NCI-H510A treated with DMSO at 0.1 percent for 48 hours (cell line): ENCODE measurements around the gene CEBPB.
A peak's percentile ranks its signal among the peaks of the same experiment; 100 is the strongest.
"Not testable (repeated sequence)": the region's sequence is repeated elsewhere in the genome, so short reads cannot be mapped to it uniquely, and the experiment has no call there.

Experiments
- DNase-seq: peaks from one replicate; lab custom pipeline; 2025; lab: John Stamatoyannopoulos, UW

Gene CEBPB

DNA sequence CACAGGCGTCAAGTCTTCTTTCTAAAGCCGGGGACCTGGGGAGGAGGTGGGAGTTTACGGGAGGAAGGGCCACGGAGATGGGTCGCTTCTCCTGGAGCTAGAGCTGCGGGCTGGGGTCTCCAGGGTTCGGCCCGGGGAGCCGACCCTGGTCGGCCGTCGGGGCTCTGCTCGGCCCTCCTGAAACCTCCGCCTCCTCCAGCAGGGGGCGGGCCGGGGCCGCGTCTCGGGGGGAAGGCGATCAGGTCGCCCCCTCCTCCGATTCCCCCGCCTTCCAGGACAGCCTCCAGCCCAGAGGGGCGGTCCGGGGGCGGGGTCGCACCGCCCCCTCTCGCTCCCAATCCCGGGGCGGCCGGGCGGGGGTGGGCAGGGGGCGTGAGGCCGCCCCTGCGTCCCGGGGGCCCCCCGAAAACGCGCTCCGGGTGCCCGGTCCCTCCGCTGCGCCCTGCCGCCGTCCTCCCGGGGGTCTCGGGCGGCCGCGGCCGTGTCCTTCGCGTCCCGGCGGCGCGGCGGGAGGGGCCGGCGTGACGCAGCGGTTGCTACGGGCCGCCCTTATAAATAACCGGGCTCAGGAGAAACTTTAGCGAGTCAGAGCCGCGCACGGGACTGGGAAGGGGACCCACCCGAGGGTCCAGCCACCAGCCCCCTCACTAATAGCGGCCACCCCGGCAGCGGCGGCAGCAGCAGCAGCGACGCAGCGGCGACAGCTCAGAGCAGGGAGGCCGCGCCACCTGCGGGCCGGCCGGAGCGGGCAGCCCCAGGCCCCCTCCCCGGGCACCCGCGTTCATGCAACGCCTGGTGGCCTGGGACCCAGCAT lies at the start of gene CEBPB:
CEBPB (plus strand) TSS at position 580 of the 814 bp plus-strand sequence; CDS start at position 784, 204 bp downstream.
- DNase-seq = peak; percentile 77

DNA sequence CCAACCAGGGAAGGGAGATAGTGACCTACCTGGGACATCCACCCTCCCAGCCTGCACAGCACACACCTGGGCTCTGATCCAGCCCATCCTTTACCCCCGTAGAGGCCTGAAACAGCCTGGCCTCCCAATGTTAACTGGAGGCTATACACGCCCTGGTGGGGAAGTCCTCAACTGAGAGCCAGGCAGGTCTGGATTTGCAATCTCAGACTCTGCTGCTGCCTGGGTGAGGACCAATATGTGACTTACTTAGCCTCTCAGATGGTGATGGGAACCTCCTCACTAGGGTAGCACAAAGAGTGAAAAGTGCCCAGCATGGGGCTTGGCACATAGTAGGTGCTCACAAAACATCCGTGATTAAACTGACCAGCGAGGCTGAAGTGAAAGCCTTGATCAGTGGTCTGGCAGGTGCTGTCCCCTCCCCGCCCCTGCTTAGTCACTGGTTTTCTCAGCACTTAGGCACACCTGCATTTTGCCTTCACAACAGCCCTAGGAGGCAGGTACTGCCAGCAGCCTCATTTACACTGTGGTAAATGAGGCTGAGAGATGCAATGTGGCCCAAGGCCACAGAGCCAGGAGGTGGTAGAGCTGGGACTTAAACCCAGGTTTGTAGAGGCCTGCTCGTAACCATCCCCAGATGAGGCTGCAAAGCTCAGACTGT lies 49.5 kb upstream of the CEBPB start:
- DNase-seq = no peak

DNA sequence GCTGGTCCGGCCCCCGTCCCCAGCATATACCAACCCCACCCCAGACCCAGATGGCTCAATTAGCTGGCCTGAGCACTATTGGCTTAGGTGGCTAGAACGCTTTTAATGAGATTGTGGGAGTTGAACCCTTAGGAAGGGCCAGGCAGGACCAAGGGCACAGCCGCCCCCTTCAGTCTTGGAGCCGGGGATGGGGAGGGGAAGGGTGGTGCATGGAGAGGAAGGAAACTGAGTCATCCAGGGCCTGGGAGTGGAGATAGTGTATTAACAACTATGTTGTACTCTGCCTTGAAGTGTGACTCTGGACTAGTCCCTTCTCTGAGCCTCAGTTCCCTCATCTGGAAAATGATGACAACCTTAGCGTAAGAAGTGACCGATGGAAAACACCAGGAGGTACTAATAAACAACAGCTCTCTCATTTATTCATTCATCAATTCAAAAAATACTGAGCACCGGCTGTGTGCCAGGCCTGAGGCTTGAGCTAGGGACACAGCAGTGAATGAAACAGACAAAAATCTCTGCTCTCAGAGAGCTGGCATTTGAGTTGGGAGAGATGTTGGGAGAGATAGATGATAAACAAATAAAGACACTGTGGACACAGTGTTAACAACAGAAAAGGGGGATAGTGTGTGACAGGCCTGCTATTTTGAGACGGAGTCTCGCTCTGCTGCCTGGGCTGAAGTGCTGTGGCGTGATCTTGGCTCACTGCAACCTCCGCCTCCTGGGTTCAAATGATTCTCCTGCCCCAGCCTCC lies 48.6 kb upstream of the CEBPB start:
- DNase-seq = no peak

DNA sequence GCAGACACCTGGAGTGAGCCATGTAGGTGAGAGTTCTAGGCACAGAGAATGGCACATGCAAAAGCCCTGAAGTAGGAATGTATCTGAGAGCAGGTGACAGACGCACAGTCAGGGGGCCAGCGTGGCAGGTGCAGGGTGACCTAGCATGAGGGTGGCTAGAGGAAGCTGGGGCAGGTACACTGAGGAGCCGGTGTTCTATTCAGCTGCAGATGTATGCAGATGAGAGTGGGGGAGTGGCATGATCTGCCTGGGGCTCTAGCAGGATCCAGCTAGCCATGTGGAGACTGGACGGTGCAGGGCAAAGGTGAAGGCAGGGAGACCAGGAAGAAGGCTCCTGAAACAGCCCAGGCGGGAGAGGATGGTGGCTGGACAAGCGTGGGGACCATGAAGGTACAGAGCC lies 47.8 kb upstream of the CEBPB start:
- peak; percentile 94 for DNase-seq

DNA sequence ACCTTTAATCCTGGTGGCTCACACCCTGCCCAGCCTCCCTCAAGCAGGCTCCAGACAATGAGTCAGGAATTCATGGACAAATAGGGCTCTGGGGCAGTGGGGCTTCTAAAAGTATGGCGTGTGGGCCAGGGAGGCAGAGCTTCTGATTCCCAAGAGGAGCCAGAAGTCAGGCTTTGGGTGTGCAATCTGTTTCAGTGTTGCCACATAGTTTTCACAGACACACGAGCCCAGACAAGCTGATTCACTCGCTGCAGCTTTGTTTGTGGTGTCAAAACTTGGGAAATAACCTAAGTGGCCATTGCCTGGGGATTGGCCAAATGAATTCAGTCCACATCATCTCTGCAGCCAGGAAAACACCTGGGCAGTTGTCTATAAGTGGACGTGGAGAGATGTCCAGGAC lies 46.3 kb upstream of the CEBPB start:
- DNase-seq = no peak

DNA sequence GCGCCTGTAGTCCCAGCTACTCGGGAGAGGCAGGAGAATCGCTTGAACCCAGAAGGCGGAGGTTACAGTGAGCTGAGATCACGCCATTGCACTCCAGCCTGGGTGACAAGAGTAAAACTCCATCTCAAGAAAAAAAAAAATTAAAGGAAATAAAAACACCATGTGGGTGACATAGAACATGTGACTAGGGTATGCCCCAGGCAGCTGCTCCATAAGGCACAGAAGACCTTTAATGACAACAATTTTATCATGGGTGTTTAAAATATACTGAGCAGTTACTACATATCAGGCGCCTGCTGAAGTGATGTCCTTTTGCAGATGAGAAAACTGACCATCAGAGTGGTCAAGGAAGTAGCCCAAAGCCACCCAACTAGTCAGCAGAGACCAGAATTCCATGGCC lies 45.1 kb upstream of the CEBPB start:
- no peak for DNase-seq

DNA sequence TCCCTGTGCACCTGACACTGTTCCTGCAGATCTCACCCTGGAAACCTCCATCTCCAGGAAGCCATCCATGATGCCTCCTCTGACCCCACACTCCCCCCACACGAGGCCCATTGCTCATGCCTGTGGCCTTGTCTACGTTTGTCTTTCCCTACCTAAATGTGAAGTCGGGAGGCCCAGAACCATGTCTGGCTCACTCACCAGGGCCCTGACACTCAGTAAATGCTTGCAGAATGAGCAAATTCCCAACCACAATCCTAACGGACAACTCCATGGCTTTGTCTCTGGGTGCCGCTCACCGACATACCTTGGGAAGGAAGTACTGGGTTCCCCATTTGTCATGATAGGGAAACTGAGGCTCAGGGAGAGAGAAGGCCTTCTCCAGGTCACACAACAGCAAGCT lies 44.4 kb upstream of the CEBPB start:
- no peak for DNase-seq

DNA sequence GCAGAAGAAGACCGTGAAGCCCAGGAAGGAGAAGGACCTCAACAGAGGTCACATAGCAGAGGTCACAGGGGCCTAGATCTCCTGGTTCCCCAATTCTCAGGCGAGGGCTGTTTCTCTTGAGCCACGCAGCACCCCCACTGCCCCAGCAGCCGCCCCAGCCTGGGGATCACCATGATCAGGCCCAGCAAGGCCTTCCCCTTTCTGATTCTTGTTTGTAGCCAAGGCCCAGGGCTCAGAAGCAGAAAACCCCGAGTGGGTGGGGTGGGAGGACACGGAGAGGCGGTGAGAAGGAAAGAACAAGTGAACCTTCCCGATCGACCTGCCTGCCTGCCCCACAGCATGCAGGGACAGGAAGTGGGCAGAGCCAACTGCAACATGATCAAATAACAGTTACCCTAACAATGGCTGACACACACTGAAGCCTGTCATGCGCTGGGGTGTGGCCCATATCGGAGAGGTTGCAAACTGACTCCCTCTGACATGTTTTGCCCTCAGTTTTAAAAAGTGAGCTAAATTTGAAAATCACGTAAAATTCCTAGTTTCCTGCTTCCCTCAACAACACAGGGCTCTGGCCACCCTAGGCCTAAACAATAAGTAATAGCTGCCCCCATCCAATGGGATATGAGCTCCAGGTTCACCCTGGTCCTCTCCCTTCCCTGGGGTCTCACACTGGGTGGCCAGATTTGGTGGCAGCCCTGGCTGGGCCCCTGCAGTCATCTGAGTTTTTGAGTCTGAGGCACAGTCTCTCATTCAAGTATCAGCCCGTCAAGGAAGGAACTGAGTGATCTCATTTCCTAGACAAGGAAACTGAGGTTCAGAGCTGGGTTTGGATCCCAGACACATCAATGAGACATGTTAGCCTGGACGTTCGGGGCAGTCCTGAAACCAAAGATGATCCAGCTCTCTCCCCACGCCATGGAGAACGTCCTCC lies 43.6 kb upstream of the CEBPB start:
- peak; percentile 71 for DNase-seq

DNA sequence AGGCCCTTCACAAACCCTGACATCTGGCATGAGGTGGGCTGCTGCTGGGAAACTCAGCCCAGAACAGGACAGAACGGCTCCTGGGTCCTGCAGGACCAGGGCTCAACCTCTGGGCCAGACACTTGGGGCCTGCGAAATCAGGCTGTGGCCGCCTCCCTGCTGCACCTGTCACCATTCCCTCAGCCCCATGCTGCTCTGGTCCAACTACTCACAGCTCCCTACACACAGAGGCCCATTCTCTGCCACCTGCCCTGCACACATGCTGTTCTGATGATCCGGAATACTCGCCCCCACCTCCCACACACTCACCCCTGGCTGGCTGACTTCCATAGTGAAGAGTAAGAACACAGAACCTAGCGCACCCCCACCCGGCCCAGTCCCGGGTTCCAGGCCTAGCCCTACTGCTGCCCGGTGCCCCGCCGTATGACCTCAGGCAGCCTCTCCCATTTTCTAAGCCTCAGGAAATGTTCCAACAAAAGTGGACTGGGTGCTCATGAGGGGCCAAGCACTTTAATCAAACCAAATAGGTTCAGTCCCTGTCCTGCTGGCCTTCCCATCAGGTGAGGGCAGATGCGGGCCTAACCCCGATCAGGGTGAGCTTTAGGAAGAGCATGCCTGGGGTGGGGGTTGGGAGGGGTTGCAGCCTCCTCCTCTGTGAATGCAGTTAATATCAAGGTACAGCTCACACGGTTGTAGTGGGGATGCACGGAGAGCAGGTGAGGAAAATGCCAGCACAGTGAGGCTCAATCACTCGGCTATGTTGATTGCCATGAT lies 41.0 kb upstream of the CEBPB start:
- DNase-seq = no peak

DNA sequence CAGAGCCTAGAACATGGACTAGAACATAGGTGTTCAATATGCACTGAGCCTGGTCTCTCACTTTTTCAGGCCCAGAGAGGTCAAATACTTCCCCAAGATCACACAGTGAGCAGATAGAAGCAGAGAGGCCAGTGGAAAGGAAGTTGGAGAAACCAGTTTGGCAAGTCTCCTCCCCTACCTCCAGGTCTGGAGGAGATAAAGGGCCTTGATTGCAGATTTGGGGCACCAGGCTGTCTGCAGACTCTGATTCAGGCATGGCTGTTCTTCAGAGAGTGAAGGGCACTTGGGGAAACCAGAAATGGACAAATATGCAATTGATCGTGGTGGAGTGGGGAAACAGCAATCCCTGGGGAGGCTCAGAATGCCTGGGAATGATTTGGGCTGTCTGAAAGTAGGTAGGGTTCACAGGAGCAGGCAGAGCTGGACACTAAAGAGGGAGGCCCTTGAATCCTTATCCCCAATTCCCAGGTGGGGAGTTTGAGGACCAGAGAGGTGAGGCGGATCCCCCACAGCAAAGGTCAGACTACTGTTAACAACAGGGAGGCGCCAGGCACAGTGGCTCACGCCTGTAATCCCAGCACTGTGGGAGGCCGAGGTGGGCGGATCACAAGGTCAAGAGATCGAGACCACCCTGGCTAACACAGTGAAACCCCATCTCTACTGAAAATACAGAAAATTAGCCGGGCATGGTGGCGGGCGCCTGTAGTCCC lies 39.4 kb upstream of the CEBPB start:
- peak; percentile 53 for DNase-seq

DNA sequence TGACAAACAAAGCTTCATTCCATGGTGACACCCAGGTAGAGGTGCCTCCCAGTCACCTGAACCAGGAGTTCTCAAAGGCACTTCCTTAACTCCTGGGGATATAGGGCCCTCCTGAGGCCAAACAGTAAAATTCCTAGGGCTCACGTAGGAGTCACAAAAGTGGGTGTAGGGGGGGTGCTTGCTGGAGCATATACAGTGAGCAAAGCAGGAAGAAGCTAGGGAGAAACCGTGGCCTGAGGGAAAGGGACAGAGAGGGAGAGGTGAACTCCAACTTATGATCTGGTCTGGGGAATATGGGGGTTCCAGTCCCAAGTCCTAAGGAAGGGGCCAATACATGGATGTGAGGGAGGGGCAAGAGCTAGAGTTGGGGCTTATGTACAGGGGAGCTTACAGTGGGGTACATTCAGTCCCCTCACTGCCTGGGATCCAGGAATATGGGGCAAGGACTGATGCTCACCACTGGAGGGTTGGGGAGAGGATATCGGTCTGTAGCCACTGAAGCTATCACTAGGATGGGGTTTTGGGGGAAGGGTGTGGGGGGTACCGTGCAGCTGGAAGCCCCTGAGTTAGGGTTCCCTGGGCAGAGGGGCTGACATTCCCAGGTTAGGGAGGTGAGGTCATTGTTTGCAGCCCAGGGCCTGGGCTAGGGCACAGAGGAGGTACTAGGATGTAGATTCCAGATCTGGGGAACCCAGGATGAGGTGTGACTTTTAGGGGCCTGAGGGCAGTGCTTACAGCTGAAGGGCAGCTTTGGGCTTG lies 38.1 kb upstream of the CEBPB start:
- no peak for DNase-seq

DNA sequence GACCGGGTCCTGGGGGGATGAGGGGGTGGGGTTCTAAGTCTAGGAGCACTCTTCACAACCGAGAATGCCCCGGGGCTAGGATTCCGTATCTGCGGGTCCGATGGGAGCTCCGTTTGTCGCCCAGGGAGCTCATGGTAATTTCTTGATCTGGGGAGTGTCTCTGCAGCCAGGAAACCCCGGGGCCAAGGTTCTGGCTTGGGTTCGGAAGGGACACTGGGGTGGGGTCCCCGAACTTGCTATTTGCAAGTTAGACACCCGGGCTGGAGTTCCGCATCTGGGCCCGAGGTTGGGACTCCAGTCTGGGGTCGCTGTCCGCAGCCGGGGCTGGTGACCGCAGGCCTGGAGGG lies 37.5 kb upstream of the CEBPB start:
- no peak for DNase-seq

DNA sequence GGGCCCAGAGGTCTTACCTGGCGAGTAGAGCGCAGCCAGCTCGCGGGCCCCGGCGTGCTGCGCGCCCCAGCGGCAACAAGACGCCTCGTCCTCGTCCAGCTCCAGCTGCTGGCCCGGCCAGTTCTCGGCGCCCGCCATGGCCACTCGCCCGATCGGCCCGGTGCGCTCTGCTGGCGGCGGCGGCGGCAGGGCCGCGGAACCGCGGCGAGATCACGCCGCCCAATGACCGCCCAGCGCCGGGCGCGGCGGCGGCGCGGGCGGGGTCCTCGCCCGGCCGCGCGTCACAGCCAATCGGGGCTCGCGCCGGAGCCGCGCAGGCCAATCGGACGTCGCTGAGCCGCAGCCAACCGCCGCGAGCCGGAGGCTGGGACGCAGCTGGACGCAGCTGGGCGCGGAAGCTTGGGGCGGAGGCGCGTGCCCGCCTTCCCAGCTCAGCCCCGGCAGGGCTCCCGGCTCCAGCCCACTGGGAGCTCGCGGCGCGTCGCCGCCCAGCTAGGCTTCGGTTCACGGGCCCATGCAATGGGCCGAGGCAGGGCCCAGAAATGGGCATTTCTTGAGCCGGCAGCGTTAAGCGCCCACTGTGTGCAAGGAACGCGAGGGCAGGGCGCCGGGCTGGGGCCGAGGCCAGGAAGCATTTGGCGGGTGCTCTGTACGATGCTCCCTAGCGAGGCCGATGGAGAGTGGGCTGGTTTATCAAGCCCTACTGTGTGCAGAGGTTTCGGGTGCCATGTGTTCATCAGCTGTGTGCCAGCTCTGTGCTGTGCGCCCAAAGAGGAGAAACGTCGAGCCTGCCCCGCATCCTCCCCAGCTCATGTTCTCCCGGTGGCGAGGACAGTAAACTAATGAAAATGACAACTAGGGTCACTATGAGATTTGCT lies 36.9 kb upstream of the CEBPB start, which contains the start of gene PEDS1:
PEDS1 (minus strand) TSS at position 224 of the 878 bp plus-strand sequence; CDS start at position 138, 86 bp downstream.
- DNase-seq = peak; percentile 82

DNA sequence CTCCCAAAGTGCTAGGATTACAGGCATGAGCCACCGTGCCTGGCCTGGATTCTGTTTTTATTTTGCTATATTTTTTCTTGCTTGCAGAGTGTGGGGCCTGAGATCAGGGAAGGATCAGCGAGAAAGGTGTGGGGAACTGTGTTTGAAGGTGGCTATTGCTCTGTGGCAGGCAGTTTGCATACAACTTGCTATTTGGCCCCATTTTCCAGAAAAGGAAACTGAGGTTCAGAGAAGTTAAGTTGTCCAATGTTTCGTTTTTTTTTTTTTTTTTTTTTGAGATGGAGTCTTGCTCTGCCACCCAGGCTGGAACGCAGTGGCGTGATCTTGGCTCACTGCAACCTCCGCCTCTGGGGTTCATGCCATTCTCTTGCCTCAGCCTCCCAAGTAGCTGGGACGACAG lies 29.1 kb upstream of the CEBPB start:
- not testable (repeated sequence) for DNase-seq

DNA sequence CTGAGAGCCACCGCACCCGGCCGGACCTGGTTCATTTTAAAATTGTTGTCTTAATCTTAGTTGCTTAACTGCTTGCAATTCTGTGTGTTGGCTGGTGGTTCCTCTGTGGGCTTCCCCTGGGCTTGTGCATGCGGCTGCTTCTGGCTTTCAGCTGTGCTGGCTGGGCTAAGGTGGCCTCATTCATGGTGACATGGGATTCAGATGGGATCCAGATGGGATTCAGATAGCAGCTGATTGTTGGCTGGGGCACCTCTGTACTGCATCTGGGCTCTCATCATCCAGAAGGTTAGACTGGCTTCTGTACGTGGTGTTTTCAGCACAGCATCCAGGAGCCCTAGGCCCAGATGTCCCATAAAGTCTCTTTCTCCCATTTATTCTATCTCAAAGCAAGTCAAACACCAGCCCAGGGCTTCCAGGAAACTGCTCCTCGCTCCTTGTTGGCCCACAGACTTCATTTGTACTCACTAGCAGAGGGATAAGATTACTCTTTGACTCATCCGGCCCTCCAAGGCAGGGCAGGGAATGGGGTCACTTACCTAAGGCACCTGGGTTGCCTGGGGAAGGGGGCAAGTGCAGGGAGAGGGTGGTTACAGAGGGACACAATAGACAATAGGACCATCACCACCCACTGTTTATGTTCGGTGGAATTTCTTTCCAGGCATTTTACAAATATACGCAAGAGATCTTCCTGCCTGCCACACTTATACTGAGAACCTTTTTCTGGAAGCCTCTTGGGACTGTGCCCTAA lies 26.9 kb upstream of the CEBPB start:
- no peak for DNase-seq

DNA sequence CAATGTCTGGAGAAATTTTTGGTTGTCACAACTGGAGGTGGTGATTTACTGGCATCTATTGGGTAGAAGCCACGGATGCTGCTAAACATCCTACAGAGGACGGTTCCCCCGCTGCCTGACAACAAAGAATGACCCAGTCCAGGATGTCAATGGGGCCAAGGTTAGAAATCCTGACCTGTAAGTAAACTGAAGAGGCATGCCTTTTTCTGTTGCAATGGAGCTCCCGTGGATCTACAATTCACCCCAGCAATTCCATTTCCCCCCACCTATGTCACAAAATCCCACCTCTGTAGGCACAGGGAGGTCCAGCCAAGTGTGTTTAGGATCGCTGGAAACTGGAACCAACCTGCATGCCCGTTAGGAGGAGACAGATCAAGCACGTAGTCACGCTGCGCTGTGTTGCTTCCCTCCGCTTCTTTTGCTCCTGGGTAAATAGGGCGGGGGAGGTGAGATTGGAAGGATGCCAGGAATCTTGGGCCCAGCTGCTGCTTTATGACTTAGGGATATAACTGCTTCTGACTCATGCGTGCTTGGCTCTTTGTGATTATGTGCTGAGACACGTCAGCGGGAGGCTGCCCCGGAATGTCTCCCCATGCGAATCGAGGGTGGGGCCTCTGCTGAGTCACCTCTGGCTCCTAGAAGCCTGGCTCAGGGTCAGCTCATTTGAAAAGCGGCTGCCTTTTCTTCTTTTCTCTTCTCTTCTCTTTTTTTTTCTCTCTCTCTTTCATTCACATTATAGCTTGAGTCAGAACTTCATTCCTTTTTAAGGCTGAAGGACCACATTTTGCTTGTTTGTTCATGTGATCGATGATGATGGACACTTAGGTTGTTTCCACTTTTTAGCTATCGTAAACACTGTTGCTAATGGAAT lies 24.7 kb upstream of the CEBPB start:
- peak; percentile 98 for DNase-seq

DNA sequence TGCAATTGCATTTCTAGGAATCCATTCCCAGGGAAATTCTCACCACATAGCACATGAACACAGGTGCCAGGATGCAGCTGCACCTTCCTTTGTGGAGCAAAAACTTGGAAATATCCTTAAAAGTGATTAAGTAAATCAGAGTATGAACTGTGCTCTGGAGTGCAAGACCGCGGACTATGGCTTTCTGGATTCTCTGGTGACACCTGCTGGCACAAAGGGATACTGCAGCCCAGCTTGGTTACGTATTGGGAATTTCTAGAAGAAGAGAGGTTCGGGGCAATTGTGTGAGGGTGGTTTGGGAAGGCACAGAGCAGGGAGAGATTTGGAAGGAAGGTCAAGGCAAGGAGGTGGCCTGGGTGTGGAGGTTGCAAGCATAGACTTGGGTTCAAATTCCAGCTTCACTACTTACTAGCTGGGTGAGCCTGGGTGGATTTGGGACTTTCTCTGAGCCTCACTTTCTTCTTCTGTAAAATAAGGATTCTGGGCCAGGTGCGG lies 21.3 kb upstream of the CEBPB start:
- DNase-seq = peak; percentile 65
